Muscle layer of colon (tissue), 2 donors: ENCODE data around the gene TMEM41A.
"Not testable (repeated sequence)": the region's sequence is repeated elsewhere in the genome, so short reads cannot be mapped to it uniquely, and the experiment has no call there.

Experiments
- H3K27ac ChIP-seq: one replicate; pipeline ENCODE4 v1.7.0; 2013; ENCODE audit warnings: low read depth, mild to moderate bottlenecking, low read length, moderate library complexity
- H3K27me3 ChIP-seq, 2 donors: one replicate each; pipeline ENCODE4 v1.7.0; 2013; ENCODE audit warnings: low read length in 2 of 2, mild to moderate bottlenecking in 2 of 2; ENCODE audit not compliant: insufficient read depth in 2 of 2, control insufficient read depth in 1 of 2
- H3K36me3 ChIP-seq: one replicate; pipeline ENCODE4 v1.7.0; 2013; ENCODE audit warnings: mild to moderate bottlenecking, low read length; ENCODE audit not compliant: insufficient read depth
- H3K4me1 ChIP-seq: one replicate; pipeline ENCODE4 v1.7.0; 2013; ENCODE audit warnings: mild to moderate bottlenecking, low read length; ENCODE audit not compliant: insufficient read depth
- H3K4me3 ChIP-seq, 2 donors: one replicate each; pipeline ENCODE4 v1.7.0; 2013; ENCODE audit warnings: low read length in 2 of 2, low read depth in 1 of 2, mild to moderate bottlenecking in 1 of 2, moderate library complexity in 1 of 2
- H3K9ac ChIP-seq: one replicate; pipeline ENCODE4 v1.7.0; 2013; ENCODE audit warnings: low read length
- H3K9me3 ChIP-seq: one replicate; pipeline ENCODE4 v1.7.0; 2013; ENCODE audit warnings: mild to moderate bottlenecking, low read length
- donor health status: abdominal sarcoma.
- donor health status: Adenocarcinoma of cecum.

Gene TMEM41A

GRCh38 chr3:185484296-185484695 is 14.5 kb downstream of the TMEM41A start:
- peaks cover 13% of the 10 kb centered on the region for H3K36me3 ChIP-seq

GRCh38 chr3:185479373-185479945 is 19.4 kb downstream of the TMEM41A start:
- H3K36me3 ChIP-seq, result peaks cover 4% of the 10 kb centered on the region
- H3K27me3 ChIP-seq, result no peaks in the 10 kb centered on the region
- H3K27ac ChIP-seq, result no peak overlapping the region
- H3K9ac ChIP-seq, result no peak overlapping the region
- no peaks in the 10 kb centered on the region for H3K9me3 ChIP-seq
- no peaks in the 10 kb centered on the region for H3K4me1 ChIP-seq
- H3K4me3 ChIP-seq, result no peak overlapping the region

More at GRCh38 chr3:185484296-185484695, 14.5 kb downstream of the TMEM41A start:
- H3K27ac ChIP-seq, result no peak overlapping the region
- no peak overlapping the region for H3K4me3 ChIP-seq
- H3K4me1 ChIP-seq, result no peaks in the 10 kb centered on the region
- H3K9me3 ChIP-seq, result no peaks in the 10 kb centered on the region
- no peak overlapping the region for H3K9ac ChIP-seq
- no peaks in the 10 kb centered on the region for H3K27me3 ChIP-seq

- Histone ChIP-seq H3K9me3 (no peaks in the 10 kb centered on the region), H3K36me3 (peaks cover 20% of the 10 kb centered on the region), H3K4me1 (no peaks in the 10 kb centered on the region), H3K27ac (no peak overlapping the region), H3K4me3 (no peak overlapping the region), H3K27me3 (no peaks in the 10 kb centered on the region), H3K9ac (no peak overlapping the region)
Observed at GRCh38 chr3:185477316-185477715, 21.5 kb downstream of the TMEM41A start.

GRCh38 chr3:185474922-185475321 is 23.9 kb downstream of the TMEM41A start:
- H3K9ac ChIP-seq, H3K4me3 ChIP-seq, H3K4me1 ChIP-seq, H3K9me3 ChIP-seq, H3K27ac ChIP-seq, H3K27me3 ChIP-seq: not testable (repeated sequence)
- peaks cover 17% of the 10 kb centered on the region for H3K36me3 ChIP-seq

- no peak overlapping the region for H3K4me3 ChIP-seq
- H3K4me1 ChIP-seq, result no peaks in the 10 kb centered on the region
- no peak overlapping the region for H3K9ac ChIP-seq
- no peaks in the 10 kb centered on the region for H3K27me3 ChIP-seq
- H3K36me3 ChIP-seq, result peaks cover 17% of the 10 kb centered on the region
- no peaks in the 10 kb centered on the region for H3K9me3 ChIP-seq
- H3K27ac ChIP-seq, result no peak overlapping the region
Observed at GRCh38 chr3:185473290-185473815, 25.5 kb downstream of the TMEM41A start.

- no peaks in the 10 kb centered on the region for H3K27me3 ChIP-seq
- no peaks in the 10 kb centered on the region for H3K9me3 ChIP-seq
- no peaks in the 10 kb centered on the region for H3K4me1 ChIP-seq
- H3K27ac ChIP-seq, result no peak overlapping the region
- H3K9ac ChIP-seq, result no peak overlapping the region
- H3K36me3 ChIP-seq, result peaks cover 31% of the 10 kb centered on the region
- no peak overlapping the region for H3K4me3 ChIP-seq
Observed at GRCh38 chr3:185470323-185470722, 28.5 kb downstream of the TMEM41A start.

GRCh38 chr3:185469542-185469941 is 29.3 kb downstream of the TMEM41A start:
- H3K4me1 ChIP-seq, result no peaks in the 10 kb centered on the region
- H3K27ac ChIP-seq, result no peak overlapping the region
- H3K9ac ChIP-seq, result no peak overlapping the region
- no peaks in the 10 kb centered on the region for H3K27me3 ChIP-seq
- H3K36me3 ChIP-seq, result peaks cover 31% of the 10 kb centered on the region
- H3K9me3 ChIP-seq, result no peaks in the 10 kb centered on the region
- H3K4me3 ChIP-seq, result no peak overlapping the region

- H3K4me3 ChIP-seq, H3K9me3 ChIP-seq, H3K27ac ChIP-seq, H3K9ac ChIP-seq, H3K4me1 ChIP-seq, H3K27me3 ChIP-seq: not testable (repeated sequence)
- H3K36me3 ChIP-seq, result peaks cover 14% of the 10 kb centered on the region
Observed at GRCh38 chr3:185466123-185466522, 32.7 kb downstream of the TMEM41A start.

- Histone ChIP-seq H3K36me3 (peaks cover 14% of the 10 kb centered on the region), H3K27me3 (no peaks in the 10 kb centered on the region)
Observed at GRCh38 chr3:185465471-185465870, 33.4 kb downstream of the TMEM41A start.

GRCh38 chr3:185460719-185461350 is 38.0 kb downstream of the TMEM41A start:
- peaks cover 4% of the 10 kb centered on the region for H3K36me3 ChIP-seq
- H3K4me3 ChIP-seq, result no peak overlapping the region
- no peaks in the 10 kb centered on the region for H3K27me3 ChIP-seq

More at GRCh38 chr3:185465471-185465870, 33.4 kb downstream of the TMEM41A start:
- Histone ChIP-seq H3K9ac (no peak overlapping the region), H3K27ac (no peak overlapping the region), H3K4me1 (no peaks in the 10 kb centered on the region), H3K9me3 (no peaks in the 10 kb centered on the region), H3K4me3 (no peak overlapping the region)

GRCh38 chr3:185460309-185460708 is 38.5 kb downstream of the TMEM41A start:
- Histone ChIP-seq H3K27ac (no peak overlapping the region), H3K36me3 (no peaks in the 10 kb centered on the region), H3K4me3 (no peak overlapping the region), H3K9me3 (no peaks in the 10 kb centered on the region), H3K4me1 (no peaks in the 10 kb centered on the region), H3K27me3 (no peaks in the 10 kb centered on the region), H3K9ac (no peak overlapping the region)

More at GRCh38 chr3:185460719-185461350, 38.0 kb downstream of the TMEM41A start:
- no peaks in the 10 kb centered on the region for H3K4me1 ChIP-seq
- no peak overlapping the region for H3K9ac ChIP-seq
- no peak overlapping the region for H3K27ac ChIP-seq
- no peaks in the 10 kb centered on the region for H3K9me3 ChIP-seq

GRCh38 chr3:185457376-185457775 is 41.5 kb downstream of the TMEM41A start:
- H3K4me3 ChIP-seq, result no peak overlapping the region
- peaks cover 8% of the 10 kb centered on the region for H3K36me3 ChIP-seq
- H3K9ac ChIP-seq, result no peak overlapping the region
- H3K27ac ChIP-seq, result no peak overlapping the region
- H3K4me1 ChIP-seq, result no peaks in the 10 kb centered on the region
- no peaks in the 10 kb centered on the region for H3K27me3 ChIP-seq
- H3K9me3 ChIP-seq, result no peaks in the 10 kb centered on the region
